HG03097 (cell line): ENCODE measurements around the gene AJUBA.
A peak's percentile ranks its signal among the peaks of the same experiment; 100 is the strongest.
"Not testable (repeated sequence)": the region's sequence is repeated elsewhere in the genome, so short reads cannot be mapped to it uniquely, and the experiment has no call there.

ENCODE experiments used
- ATAC-seq: cut with Tn5 transposase; IDR thresholded peaks from one replicate; pipeline ENCODE4 v1.9.1; 2021; ENCODE audit not compliant: unreplicated experiment, low FRiP score

Gene AJUBA

GRCh38 chr14:22955702-22956569, 26.4 kb downstream of the AJUBA start:
- no peak for ATAC-seq

DNA sequence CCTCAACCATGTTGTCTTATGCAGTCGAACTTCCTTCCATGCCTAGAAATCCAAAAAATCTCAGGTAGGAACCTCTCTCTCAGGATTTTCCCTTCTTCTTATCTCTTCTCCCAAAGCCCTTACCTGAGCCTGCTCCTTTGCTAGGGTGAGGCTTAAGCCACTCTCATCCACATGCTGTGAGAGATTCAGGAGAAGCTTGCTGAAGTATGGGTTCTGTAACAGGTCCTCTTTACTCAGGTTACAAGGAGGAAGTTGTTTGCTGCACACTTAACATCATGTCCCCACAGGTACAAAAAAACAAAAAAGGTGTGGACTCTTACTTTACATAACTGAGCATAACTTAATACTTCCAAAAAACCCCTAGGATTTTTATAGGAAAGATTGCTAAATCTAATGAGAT, 29.9 kb downstream of the AJUBA start:
- ATAC-seq: no peak

DNA sequence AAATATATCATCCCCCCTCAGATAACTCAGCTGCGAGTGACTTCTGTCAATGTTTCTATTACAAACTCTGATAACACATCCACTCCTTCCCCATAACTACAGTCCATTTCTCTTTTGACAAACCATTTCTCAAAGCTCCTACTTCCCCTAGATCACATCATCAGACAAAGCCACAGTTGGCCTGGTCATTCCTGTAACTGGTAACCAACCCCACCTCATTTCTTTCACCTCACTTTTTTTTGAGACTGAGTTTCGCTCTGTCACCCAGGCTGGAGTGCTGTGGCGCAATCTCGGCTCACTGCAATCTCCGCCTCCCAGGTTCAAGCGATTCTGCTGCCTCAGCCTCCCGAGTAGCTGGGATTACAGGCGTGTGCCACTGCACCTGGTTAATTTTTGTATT, 30.6 kb downstream of the AJUBA start:
- ATAC-seq: not testable (repeated sequence)

GRCh38 chr14:22945642-22946041, 36.7 kb downstream of the AJUBA start:
- ATAC-seq: no peak

DNA sequence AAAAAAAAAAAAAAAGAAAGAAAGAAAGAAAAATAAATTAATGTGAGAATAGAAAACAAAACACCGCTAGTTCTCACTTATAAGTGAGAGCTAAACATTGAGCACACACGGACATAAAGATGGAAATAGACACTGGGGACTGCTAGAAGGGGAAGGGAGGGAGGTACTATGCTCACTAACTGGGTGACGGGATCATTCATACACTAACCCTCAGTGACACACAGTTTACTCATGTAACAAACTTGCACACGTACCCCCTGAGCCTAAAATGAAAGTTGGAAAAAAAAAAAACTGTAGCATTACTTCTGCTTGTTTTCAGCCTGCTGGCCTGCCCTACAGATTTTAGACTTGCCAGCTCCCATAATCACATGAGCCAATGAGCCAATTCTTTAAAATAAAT, 42.7 kb downstream of the AJUBA start:
- no peak for ATAC-seq

GRCh38 chr14:22935156-22935555, 47.2 kb downstream of the AJUBA start:
- no peak for ATAC-seq

DNA sequence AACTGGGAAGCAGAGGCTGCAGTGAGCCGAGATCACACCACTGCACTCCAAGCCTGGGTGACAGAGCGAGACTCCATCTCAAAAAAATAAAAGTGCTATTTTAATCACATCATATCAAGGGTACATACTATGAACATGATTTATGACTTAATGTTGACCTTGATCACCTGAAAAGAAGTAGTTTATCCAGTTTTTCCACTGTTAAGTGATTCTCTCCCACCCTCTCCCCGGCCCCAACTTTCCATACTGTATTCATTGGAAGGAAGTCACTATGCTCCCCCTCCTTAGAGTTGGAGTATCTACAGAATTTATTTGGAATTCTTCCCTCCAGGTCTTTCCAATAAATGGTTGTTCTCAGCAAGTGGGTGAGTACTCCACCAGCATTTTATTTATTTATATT, 50.2 kb downstream of the AJUBA start:
- ATAC-seq: no peak

DNA sequence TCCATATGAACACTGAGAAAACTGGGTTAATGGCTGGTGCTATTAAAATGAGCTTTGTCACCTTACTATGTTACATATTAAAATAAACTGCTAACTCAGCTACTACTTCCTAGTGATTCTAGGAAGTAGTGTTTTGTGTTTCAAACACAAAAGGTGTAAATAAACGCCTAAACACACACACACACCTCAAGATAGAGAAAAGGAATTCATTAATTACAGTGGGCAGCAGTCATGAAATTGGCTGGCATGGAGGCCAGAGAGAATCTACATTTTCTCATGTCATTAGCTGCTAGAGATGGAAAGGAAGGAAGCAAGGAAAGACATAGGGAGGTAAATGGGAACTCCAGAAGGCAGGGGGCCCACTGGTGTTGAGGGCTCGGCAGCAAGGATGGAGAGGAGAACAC, 52.4 kb downstream of the AJUBA start:
- ATAC-seq: peak; percentile 7

DNA sequence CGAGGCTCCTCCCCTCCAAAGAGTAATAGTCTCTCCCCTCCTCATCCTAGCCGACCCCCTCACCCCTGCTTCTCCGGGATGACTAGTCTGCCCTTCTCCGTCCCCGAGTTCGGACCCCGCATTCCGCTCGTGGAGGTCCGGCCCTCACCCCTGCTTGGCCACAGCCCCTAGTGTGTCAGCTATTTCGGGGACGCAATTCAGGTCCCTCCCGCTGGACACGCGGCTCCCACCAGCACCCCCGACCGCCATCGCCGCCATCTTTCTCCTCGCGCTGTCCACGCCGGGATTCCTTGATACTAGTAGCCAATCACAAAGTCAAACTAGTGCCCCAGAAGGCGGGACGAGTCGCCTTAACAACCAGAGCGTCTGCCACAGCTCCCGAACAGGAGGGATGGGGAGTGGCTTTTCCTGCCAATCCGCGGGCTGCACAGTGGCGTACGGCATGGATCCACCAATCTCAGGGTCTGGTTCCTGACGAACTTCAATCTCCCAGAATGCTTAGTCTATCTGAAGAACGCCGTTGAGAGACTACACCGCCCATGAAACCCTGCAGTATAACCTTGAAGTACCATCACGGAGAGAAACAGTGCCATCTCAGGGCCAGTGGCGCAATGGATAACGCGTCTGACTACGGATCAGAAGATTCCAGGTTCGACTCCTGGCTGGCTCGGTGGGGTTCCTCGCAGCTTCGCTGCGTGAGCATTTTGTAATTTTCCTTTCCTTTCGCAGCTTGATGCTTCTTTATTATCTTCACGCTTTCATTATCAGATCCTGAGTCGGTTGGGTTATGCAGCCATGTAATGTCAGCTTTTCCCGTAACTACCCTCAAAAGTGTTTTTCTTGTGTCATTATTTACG, 53.0 kb downstream of the AJUBA start, which contains the start of gene PRMT5:
TSS of gene PRMT5 (minus strand) at position 273 of the 857 bp plus-strand sequence. CDS start at position 258, 15 bp downstream.
- peak; percentile 90 for ATAC-seq

- no peak for ATAC-seq
Observed at GRCh38 chr14:22928237-22929103, 53.9 kb downstream of the AJUBA start.

DNA sequence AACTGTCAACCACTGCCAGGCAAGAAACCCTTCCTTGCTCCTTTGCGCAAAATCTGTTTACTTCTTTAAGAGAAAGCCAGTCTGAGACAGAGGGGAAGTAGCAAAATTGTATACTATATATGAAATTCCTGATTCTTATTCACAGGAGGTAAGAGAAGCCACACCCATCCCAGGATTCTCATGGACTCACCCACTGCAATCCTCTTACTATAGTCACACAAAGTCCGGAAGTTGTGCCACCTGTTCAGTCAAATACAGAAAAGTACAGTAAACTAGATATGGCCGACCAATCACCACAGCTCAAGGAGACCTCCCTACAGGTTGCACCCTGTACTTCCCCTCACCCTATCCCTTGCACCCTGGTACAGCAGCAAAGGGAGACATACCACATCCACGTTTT, 56.0 kb downstream of the AJUBA start:
- no peak for ATAC-seq

DNA sequence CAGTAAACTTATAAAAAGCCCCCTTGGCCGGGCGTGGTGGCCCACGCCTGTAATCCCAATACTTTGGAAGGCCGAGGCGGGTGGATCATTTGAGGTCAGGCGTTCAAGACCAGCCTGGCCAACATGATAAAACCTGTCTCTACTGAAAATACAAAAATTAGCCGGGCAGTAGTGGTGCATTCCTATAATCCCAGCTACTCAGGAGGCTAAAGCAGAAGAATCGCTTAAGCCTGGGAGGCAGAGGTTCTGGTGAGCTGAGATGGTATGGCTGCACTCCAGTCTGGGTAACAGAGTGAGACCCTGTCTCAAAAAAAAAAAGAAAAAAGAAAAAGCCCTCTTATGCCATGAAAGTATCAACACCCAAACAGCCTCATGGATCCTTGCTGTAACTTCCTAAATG, 56.8 kb downstream of the AJUBA start:
- no peak for ATAC-seq

- ATAC-seq: no peak
Observed at GRCh38 chr14:22923746-22924145, 58.6 kb downstream of the AJUBA start.

- ATAC-seq: no peak
Observed at GRCh38 chr14:22922294-22922693, 60.1 kb downstream of the AJUBA start.
